GM19468 (cell line): ENCODE results near the gene FOXP4.

Experiments
- ATAC-seq: cut with Tn5 transposase; IDR thresholded peaks from one replicate; pipeline ENCODE4 v1.9.1; 2021; ENCODE audit warnings: mild to moderate bottlenecking, moderate library complexity, moderate number of reproducible peaks; ENCODE audit not compliant: unreplicated experiment; ENCODE audit errors: extremely low read depth

FOXP4 gene

DNA sequence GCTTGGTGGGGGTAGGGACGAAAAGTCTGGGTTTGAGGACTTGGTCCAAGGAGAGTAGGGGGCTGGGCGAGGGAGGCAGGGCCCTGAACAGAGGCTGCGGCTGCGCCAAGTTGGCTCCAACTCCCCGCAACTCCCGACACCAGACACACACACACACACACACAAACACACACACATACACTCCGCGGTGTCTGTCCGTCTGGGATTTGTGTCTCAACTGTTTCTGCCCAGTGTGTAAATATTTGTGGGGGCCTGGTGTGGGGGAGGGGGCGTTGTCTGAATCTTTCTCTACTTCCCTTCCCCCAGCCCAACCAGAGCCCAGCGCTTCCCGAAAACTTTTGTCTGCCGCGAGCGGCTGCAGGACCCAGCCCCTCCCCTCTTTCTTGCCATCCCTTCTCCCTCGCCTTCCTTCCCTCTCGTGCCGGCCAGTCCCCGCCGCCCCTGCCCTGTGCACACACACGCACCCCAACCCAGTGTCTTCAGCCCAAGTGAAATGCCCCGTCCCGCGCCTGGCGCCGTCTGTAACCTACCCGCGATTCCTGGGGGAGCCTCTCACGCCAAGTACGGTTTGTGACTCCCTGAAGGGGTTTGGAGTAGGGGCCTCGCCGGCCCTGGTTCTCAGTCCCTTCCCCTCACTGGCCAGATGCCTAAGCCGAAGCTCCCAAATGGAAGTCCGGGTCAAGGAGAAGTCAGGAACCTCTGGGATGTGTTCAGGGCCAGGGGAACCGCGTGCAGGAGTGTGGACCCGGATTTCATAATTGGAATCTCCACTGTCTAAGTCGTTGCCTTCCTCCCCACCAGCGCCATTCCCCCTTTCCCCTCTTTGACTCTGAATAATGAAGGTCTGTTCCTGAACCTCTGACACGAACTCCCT, 93.0 kb downstream of the FOXP4 start:
- ATAC-seq = no peak

DNA sequence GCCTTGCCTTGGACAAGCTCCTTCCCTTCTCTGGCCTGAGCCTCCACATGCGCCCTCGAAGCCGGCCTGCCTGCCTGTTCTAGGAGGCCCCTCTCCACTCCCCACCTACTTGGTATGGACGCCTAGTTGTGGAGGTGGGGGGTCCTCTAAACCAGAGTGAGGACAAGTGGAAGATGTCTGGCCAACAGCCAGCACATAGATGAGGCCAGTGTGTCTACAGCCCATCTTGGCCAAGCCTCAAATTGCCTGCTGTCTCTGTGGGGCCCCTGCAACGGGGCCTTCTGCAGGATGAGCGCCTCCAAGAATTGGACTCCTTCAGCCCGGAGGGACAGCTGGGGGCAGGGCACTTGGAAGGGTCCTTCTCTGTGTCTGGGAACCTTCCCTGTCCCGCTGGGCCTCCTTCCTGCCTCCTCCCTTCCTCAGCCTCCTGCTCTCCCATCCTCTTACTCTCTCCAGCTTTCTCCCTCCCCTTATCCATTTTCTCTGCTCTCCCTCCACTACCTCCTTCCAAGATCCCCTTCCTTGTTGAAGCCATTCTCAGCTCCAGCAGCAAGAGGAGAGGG, 93.7 kb downstream of the FOXP4 start:
- ATAC-seq = no peak

DNA sequence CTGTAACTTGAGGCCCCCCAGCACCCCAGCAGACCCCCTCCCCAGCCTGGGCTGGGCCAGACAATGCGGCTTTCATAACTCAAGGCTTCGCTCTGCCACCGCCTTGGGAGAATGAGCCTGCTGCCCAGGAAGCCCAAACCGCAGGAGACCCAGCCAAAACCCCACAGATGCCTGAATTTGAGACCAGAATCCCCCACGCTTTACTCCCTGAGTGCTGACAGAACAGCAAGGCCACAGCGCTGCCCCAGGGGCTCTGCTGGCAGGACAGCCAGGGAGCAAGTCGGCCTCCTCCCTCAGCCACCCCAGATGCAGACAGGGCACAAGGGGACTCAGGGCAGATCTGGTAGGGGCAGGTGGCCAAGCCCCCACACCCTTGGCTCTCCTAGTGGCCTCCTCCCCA, 94.2 kb downstream of the FOXP4 start:
- ATAC-seq = no peak

- no peak for ATAC-seq
These were observed 95.3 kb downstream of the FOXP4 start for GRCh38 chr6:41641352-41641925.

DNA sequence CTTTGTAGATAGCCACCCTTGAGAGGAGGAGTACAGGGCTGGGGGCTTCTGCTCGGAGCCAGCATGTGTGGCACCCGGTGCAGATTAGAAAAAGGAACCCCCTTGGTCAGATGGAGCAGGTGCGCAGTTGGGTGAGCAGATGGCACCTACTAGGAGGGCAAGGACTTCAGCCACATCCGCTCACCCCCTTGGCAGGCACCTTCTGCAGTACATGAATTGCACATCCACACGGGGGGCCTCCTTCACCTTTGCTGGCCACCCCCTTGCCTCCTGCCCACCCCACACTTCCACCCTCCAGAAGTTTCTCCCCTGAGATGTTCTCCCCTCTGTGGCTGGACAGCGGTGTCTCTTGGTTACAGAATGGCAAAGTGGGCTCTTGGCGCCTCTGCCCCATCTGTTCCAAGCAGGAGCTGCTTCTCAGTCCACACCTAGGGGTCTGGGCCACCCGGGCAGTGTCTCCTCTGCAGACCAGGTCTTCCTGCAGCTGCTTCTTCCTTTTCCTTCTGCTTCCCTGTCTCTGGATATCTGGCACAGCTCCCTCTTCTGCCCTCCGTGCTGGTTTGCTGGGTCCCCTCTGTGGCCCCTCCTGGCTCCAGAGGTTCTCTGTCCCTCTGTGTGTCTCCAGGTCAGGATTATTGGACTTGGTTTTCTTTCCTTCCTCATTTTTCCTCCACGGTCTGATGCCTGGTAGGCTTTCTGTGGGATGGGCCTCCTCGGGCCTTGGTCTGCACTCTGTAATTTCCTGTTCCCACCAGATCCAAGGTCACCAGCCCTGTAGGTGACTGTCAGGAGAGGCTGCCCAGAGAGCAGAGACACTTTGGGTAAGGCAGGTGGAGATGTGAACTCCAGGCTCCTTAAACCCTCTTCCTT, 96.1 kb downstream of the FOXP4 start:
- ATAC-seq = no peak

DNA sequence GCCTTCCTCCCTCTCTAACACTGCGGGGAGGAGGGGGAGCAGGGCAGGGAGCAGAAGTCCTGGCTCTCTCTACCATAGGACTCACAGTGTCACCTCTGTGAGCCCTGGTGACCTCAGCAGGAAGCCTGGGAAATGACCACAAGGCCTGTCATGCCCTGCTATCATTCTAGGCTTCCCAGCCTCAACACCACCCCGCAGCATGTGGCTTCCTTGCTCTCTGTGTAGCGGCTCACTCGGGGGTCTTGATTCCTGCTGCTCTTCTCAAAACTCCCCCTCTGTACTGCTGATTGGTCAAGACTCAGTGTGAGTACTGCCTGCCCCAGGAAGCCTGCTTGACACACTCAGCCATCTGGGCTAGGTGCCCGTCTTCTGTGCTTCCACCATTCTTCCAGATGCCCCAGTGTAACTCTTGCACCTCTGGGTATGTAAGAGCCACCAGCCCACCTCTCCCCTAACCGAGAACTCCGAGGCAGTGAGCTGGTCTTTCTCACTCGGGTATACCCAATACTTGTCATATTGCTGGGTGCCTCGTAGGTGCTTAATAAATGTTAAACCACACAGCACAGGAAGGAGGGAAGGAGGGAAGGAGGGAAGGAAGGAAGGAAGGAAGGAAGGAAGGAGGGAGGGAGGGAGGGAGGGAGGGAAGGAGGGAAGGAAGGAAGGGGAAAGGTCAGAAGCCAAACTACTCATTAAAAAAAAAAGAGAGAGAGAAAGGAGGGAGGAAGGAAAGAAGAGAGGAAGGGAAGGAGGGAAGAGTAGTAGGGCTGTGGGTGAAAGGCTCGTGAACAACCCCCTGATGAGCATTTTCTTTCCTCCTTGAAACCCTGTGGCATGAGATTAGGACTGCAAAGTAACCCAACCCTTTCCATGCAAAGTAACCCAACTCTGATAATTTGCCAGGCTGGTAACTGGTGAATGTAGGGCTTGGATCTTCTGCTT, 97.0 kb downstream of the FOXP4 start:
- ATAC-seq = no peak

DNA sequence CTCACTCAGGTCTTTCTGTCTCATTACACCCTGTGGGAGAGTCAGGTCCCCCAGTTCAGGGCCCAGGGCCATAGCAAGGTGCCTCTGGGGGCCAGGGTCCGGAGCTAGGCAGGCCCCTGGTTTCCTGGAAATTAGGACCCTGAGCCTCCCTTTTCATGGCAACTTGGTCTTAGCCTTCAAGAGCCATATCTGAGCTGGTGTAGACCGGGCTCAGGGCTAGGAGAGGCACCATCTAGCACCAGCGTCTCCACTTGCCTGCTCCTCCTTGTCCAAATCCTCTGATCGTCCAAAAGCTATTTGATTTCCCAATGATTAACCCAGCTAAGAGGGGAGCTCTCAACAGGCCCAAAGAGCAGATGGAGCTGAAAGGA, 97.7 kb downstream of the FOXP4 start:
- ATAC-seq = no peak

DNA sequence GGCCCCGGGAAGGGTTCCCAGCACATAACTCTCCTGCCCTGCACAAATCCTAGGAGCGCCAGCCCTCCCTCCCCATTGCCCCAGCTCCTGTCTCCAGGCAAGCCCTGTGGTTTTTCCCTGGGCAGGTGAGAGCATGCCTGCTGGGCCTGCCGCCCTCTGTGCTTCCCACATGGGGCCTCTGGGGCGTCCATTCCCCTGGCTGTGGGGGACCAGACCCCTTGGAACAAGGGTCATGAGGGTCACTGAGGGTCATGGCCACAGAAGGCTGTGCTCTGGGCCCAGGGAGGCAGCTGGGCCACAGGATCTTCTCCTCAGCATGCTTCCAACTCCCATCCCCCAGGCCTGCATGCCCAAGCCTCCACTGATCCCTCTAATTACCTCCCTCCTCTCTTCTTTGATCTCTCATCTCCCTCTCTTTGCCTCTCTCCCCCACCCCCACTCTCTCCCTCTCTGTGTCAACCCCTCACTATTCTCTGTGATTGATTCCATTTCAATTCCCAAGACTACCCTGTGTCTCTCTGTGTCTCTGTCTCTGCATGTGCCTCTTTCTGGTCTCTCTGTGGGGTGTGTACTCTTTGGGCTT, 98.2 kb downstream of the FOXP4 start:
- ATAC-seq = no peak

GRCh38 chr6:41645007-41645618, 98.9 kb downstream of the FOXP4 start:
- no peak for ATAC-seq

DNA sequence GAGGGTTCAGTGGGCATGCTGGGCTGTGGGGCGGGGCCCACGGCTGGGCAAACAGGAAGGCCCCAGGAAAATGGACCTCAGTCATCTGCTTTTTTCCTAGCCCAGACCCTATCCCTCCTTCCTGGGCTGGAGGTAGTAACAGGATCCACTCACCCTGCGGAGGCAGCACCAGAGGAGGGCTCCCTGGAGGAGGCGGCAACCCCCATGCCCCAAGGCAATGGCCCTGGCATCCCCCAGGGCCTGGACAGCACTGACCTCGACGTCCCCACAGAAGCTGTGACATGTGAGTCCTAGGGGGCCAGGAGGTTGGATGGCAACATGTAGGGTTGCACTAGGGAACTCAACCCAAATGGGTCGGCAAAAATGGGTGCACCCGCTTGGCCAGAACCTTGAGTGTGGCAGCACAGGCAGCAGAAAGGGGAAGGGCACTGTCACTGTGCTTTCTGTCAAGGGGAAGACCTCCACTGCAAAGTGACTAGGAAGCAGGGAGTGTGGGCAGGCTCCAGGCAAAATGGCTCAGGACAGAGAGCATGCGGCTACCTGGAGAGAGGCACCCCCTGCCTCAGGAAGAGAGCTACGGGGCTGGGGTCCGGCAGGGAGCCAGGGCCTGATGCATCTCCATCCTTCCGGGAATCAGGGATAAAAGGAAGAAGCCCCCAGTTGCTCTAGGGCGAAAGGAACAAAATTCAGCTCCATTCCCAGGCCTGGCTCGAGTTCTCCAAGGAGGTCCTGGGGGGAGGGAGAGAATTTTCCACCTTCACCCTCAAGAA, 100.0 kb downstream of the FOXP4 start:
- no peak for ATAC-seq

DNA sequence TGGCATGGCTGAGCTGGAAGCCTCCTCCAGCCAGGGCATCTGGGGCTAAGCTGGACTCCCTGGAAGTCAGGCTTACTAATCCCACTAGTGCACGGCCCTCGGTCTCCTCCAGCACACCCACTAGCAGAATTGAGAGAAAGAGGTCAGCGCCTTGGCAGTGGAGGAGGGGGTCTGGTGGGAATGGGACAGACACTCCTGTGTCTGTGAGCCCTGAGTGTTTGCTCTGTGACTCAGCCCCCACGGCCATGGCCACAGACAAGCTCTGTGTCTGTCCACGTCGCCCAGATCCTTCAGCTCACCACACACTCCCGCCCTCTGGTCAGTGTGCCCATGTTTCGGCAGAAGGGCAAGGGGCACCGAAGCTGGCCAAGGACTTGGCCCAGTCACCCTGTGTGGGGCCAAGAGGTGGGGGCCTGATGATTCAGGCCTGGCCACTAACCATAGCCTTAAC, 100.9 kb downstream of the FOXP4 start:
- no peak for ATAC-seq

GRCh38 chr6:41648070-41648585, 101.9 kb downstream of the FOXP4 start:
- no peak for ATAC-seq

GRCh38 chr6:41648921-41649320, 102.7 kb downstream of the FOXP4 start:
- no peak for ATAC-seq

DNA sequence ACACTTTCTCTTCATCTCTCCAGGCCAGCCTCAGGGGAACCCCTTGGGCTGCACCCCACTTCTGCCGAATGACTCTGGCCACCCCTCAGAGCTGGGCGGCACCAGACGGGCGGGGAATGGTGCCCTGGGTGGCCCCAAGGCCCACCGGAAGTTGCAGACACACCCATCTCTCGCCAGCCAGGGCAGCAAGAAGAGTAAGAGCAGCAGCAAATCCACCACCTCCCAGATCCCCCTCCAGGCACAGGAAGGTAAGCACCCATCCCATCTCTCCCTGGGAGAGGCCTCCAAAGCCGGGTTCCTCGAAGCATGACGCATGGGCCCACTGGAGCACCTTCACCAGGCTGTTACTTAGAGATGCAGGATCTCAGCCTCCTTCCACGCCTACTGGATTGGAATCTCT, 103.4 kb downstream of the FOXP4 start:
- ATAC-seq = no peak

- no peak for ATAC-seq
These were observed 103.9 kb downstream of the FOXP4 start for GRCh38 chr6:41650120-41650519.

GRCh38 chr6:41651246-41651961, 105.2 kb downstream of the FOXP4 start:
- no peak for ATAC-seq
